ENCODE data around the gene PACRG. TPM values are rescaled to one million over a fixed set of nuclear protein-coding genes. Genes with fewer than 3 reads are reported as not detected.

Gene PACRG
- total and polyA plus RNA-seq, 2 of the 8 experiments (the other 6 are each of a cell fraction or from before 2014, with no cell fraction given) = 0.44 to 0.54 TPM

GRCh38 chr6:162680367-162680766, 47.4 kb upstream of the PACRG start:
- H2BK120ac ChIP-seq (replicated peaks; ENCODE audit: low read depth, low read length) = no peak overlapping the region
- H3K14ac ChIP-seq (ENCODE audit: insufficient read length) = no peak overlapping the region
- H3K4ac ChIP-seq (replicated peaks; ENCODE audit: insufficient read length, low read depth, low read length) = no peak overlapping the region
- H3K4me1 ChIP-seq (replicated peaks in 1 of 4; ENCODE audit: control insufficient read depth in 3 of 4, insufficient read depth in 4 of 4, low read length in 3 of 4) = no peaks in the 10 kb centered on the region
- FAIRE-seq (no peak), DNase-seq (ENCODE audit: low read depth in 1 of 2, low spot score in 2 of 2) (no peak)
- H4K5ac ChIP-seq (ENCODE audit: insufficient read length, low read depth, low read length) = no peak overlapping the region
- no peak overlapping the region for H4K91ac ChIP-seq (replicated peaks; ENCODE audit: insufficient read length, low read length)
- H3K27me3 ChIP-seq (replicated peaks in 1 of 4; ENCODE audit: control insufficient read depth in 3 of 4, extremely low read depth in 1 of 4, insufficient read depth in 3 of 4, low read length in 3 of 4) = no peaks in the 10 kb centered on the region
- no peaks in the 10 kb centered on the region for H4K20me1 ChIP-seq (replicated peaks in 1 of 2; ENCODE audit: control insufficient read depth in 1 of 2, insufficient read depth in 2 of 2, low read length in 2 of 2)
- no peak overlapping the region for H2BK5ac ChIP-seq (ENCODE audit: low read depth, low read length)
- H3K79me2 ChIP-seq (ENCODE audit: control insufficient read depth in 1 of 2, insufficient read depth in 2 of 2, low read length in 2 of 2) = no peaks in the 10 kb centered on the region
- no peak overlapping the region for H3K23ac ChIP-seq (ENCODE audit: insufficient read length)
- no peak overlapping the region for H2AFZ ChIP-seq (ENCODE audit: low read length)
- no peaks in the 10 kb centered on the region for H3K36me3 ChIP-seq (ENCODE audit: control insufficient read depth in 2 of 4, insufficient read depth in 4 of 4, low read length in 3 of 4)
- H3K18ac ChIP-seq (ENCODE audit: extremely low read depth, low read length) = no peak overlapping the region
- H3K27ac ChIP-seq (ENCODE audit: low read depth, low read length) = no peak overlapping the region
- no peak overlapping the region for H2AK5ac ChIP-seq (ENCODE audit: low read depth, low read length)
- no peak overlapping the region for H3K56ac ChIP-seq (replicated peaks; ENCODE audit: insufficient read length, low read depth, low read length)
- no peaks in the 10 kb centered on the region for H3K79me1 ChIP-seq (ENCODE audit: low read depth, low read length)
- no peak overlapping the region for H3K4me2 ChIP-seq (ENCODE audit: insufficient read depth in 1 of 2, low read depth in 2 of 2, low read length in 2 of 2)
- ChIA-PET CTCF (ENCODE audit: partially characterized antibody) (no interaction called here), POLR2A (ENCODE audit: partially characterized antibody) (no interaction called here)
- H2BK12ac ChIP-seq (ENCODE audit: low read depth, low read length) = no peak overlapping the region
- H3K9ac ChIP-seq (replicated peaks in 1 of 4; ENCODE audit: extremely low read depth in 1 of 4, low read depth in 3 of 4, low read length in 3 of 4) = no peak overlapping the region
- no peak overlapping the region for H4K8ac ChIP-seq (ENCODE audit: extremely low read depth, insufficient read depth, low read length)
- no peak overlapping the region for H2BK15ac ChIP-seq (ENCODE audit: low read length)
- H3K4me3 ChIP-seq (ENCODE audit: extremely low read depth in 1 of 4, insufficient read depth in 2 of 4, low read depth in 3 of 4, low read length in 4 of 4) = no peak overlapping the region
- H2BK20ac ChIP-seq (ENCODE audit: low read length) = no peak overlapping the region
- H3K23me2 ChIP-seq (ENCODE audit: low read depth, low read length) = no peaks in the 10 kb centered on the region; the same call in 1 of the 2 replicates
- TF ChIP-seq KDM5A (IDR thresholded peaks at IDR 0.05; ENCODE audit: low read length) (no peak), EP300 (IDR thresholded peaks at IDR 0.05; ENCODE audit: borderline replicate concordance in 1 of 2, low read depth in 2 of 2, low read length in 2 of 2) (no peak), ASH2L (IDR thresholded peaks at IDR 0.05; ENCODE audit: low read length) (no peak), CBX5 (IDR thresholded peaks at IDR 0.05; ENCODE audit: low read depth, low read length) (no peak), POLR2AphosphoS5 (IDR thresholded peaks at IDR 0.05; ENCODE audit: low read depth, low read length) (no peak), CBX8 (IDR thresholded peaks at IDR 0.05; ENCODE audit: borderline replicate concordance, low read depth, low read length) (no peak), POLR2A (IDR thresholded peaks at IDR 0.05; ENCODE audit: control extremely low read depth in 1 of 2, low read depth in 2 of 2, low read length in 2 of 2) (no peak), ATF2 (IDR thresholded peaks at IDR 0.05; ENCODE audit: low read length) (no peak)
- 0 out of 4 replicates have a peak, but pooled peaks cover 0 to 3% of the 10 kb centered on the region in 2 experiments for H3K9me3 ChIP-seq (ENCODE audit: insufficient read depth in 2 of 2, low read depth in 1 of 2, low read length in 1 of 2)
